Nephron (organoid): Measurements from ENCODE around the gene RFX2.

Experiments used
- H3K27ac Mint-ChIP-seq, 3 experiments: 2 replicates each; pipeline ENCODE4 v1.8.0; 2020; ENCODE audit warnings: mixed read lengths in 3 of 3, mild to moderate bottlenecking in 2 of 3, moderate library complexity in 1 of 3
- H3K27me3 Mint-ChIP-seq: 2 replicates; pipeline ENCODE4 v1.8.0; 2021; ENCODE audit warnings: low read depth, mild to moderate bottlenecking, moderate library complexity, mixed read lengths
- H3K36me3 Mint-ChIP-seq: 2 replicates; pipeline ENCODE4 v1.8.0; 2020; ENCODE audit warnings: low read depth, mixed read lengths
- H3K4me1 Mint-ChIP-seq: 2 replicates; pipeline ENCODE4 v1.8.0; 2020; ENCODE audit warnings: mixed read lengths
- H3K4me3 Mint-ChIP-seq, 3 experiments: 2 replicates each; pipeline ENCODE4 v1.8.0; 2020; ENCODE audit warnings: mild to moderate bottlenecking in 3 of 3, mixed read lengths in 3 of 3, moderate library complexity in 2 of 3
- H3K9me3 Mint-ChIP-seq: 2 replicates; pipeline ENCODE4 v1.8.0; 2020; ENCODE audit warnings: mixed read lengths
- CTCF ChIP-seq, 3 experiments: fragments of 200-600 bp; sonication (generic); IDR thresholded peaks; one replicate each; pipeline ENCODE4 v1.5.0; 2021; ENCODE audit warnings: antibody characterized with exemption in 3 of 3; ENCODE audit not compliant: unreplicated experiment in 3 of 3

RFX2 gene

GRCh38 chr19:6044056-6044805 lies 66.1 kb downstream of the RFX2 start:
- Mint-ChIP-seq H3K36me3 (peaks cover 9% of the 10 kb centered on the region), H3K4me3 (no peak overlapping the region), H3K4me1 (peaks cover 9% of the 10 kb centered on the region), H3K27me3 (no peaks in the 10 kb centered on the region), H3K9me3 (no peaks in the 10 kb centered on the region), H3K27ac (no peak overlapping the region)
- TF ChIP-seq CTCF (IDR thresholded peaks at IDR 0.05; ENCODE audit: unreplicated experiment in 3 of 3): no peak

GRCh38 chr19:6042776-6043726 lies 67.2 kb downstream of the RFX2 start:
- TF ChIP-seq CTCF (IDR thresholded peaks at IDR 0.05; ENCODE audit: unreplicated experiment in 3 of 3): no peak

GRCh38 chr19:6041991-6042481 lies 68.3 kb downstream of the RFX2 start:
- H3K4me3 Mint-ChIP-seq: no peak overlapping the region
- no peak overlapping the region for H3K27ac Mint-ChIP-seq
- TF ChIP-seq CTCF (IDR thresholded peaks at IDR 0.05; ENCODE audit: unreplicated experiment in 3 of 3): no peak
- H3K27me3 Mint-ChIP-seq: no peaks in the 10 kb centered on the region
- H3K9me3 Mint-ChIP-seq: no peaks in the 10 kb centered on the region
- no peaks in the 10 kb centered on the region for H3K4me1 Mint-ChIP-seq
- peaks cover 19% of the 10 kb centered on the region for H3K36me3 Mint-ChIP-seq

More at GRCh38 chr19:6042776-6043726, 67.2 kb downstream of the RFX2 start:
- H3K4me3 Mint-ChIP-seq: no peak overlapping the region
- H3K27me3 Mint-ChIP-seq: no peaks in the 10 kb centered on the region
- H3K36me3 Mint-ChIP-seq: peaks cover 17% of the 10 kb centered on the region
- peaks cover 2% of the 10 kb centered on the region for H3K4me1 Mint-ChIP-seq
- no peaks in the 10 kb centered on the region for H3K9me3 Mint-ChIP-seq
- H3K27ac Mint-ChIP-seq: no peak overlapping the region

- H3K4me3 Mint-ChIP-seq: no peak overlapping the region
- no peaks in the 10 kb centered on the region for H3K27me3 Mint-ChIP-seq
- H3K27ac Mint-ChIP-seq: no peak overlapping the region
- peaks cover 25% of the 10 kb centered on the region for H3K36me3 Mint-ChIP-seq
- H3K4me1 Mint-ChIP-seq: no peaks in the 10 kb centered on the region
- no peaks in the 10 kb centered on the region for H3K9me3 Mint-ChIP-seq
- TF ChIP-seq CTCF (IDR thresholded peaks at IDR 0.05; ENCODE audit: unreplicated experiment in 3 of 3): no peak
Observed at GRCh38 chr19:6041071-6041470, 69.2 kb downstream of the RFX2 start.

GRCh38 chr19:6039566-6040225 lies 70.6 kb downstream of the RFX2 start:
- Mint-ChIP-seq H3K27me3 (no peaks in the 10 kb centered on the region), H3K27ac (no peak overlapping the region), H3K36me3 (peaks cover 25% of the 10 kb centered on the region), H3K4me3 (no peak overlapping the region), H3K9me3 (no peaks in the 10 kb centered on the region), H3K4me1 (no peaks in the 10 kb centered on the region)
- no peak for TF ChIP-seq CTCF (IDR thresholded peaks at IDR 0.05; ENCODE audit: unreplicated experiment in 3 of 3)
